ENCODE measurements around the gene THSD8.
"Not testable (repeated sequence)": the region's sequence is repeated elsewhere in the genome, so short reads cannot be mapped to it uniquely, and the experiment has no call there.

Gene THSD8

GRCh38 chr19:12791345-12792050 lies 10.4 kb upstream of the THSD8 start, which contains the start of gene JUNB:
Gene JUNB, plus strand, starts transcription at chr19:12791486. Its CDS starts 286 bp downstream, at chr19:12791772.
- in situ Hi-C loops (cut with MboI; ENCODE audit: low sequenced_read_pairs): no loop called here

GRCh38 chr19:12792051-12792852 lies 9.6 kb upstream of the THSD8 start:
- in situ Hi-C loops (cut with MboI; ENCODE audit: low sequenced_read_pairs): no loop called here

- in situ Hi-C loops (cut with MboI; ENCODE audit: low sequenced_read_pairs): no loop called here
Observed at GRCh38 chr19:12792853-12793289, 9.0 kb upstream of the THSD8 start.

- in situ Hi-C loops (cut with MboI; ENCODE audit: low sequenced_read_pairs): no loop called here
Observed at GRCh38 chr19:12793290-12794195, 8.3 kb upstream of the THSD8 start.

- in situ Hi-C loops (cut with MboI; ENCODE audit: low sequenced_read_pairs): no loop called here
Observed at GRCh38 chr19:12794196-12794941, 7.5 kb upstream of the THSD8 start.

- in situ Hi-C loops (cut with MboI; ENCODE audit: low sequenced_read_pairs): no loop called here
Observed at GRCh38 chr19:12794971-12795381, 6.9 kb upstream of the THSD8 start.

- in situ Hi-C loops (cut with MboI; ENCODE audit: low sequenced_read_pairs): no loop called here
Observed at GRCh38 chr19:12796146-12797071, 5.5 kb upstream of the THSD8 start.

- in situ Hi-C loops (cut with MboI; ENCODE audit: low sequenced_read_pairs): no loop called here
Observed at GRCh38 chr19:12797141-12797587, 4.7 kb upstream of the THSD8 start.

- in situ Hi-C loops (cut with MboI; ENCODE audit: low sequenced_read_pairs): not testable (repeated sequence)
Observed at GRCh38 chr19:12797607-12798006, 4.3 kb upstream of the THSD8 start.

- in situ Hi-C loops (cut with MboI; ENCODE audit: low sequenced_read_pairs): no loop called here
Observed at GRCh38 chr19:12799742-12800465, 2.0 kb upstream of the THSD8 start.

GRCh38 chr19:12800466-12800770 lies 1.5 kb upstream of the THSD8 start:
- in situ Hi-C loops (cut with MboI; ENCODE audit: low sequenced_read_pairs): no loop called here

GRCh38 chr19:12800923-12801465 lies 875 bp upstream of the THSD8 start:
- in situ Hi-C loops (cut with MboI; ENCODE audit: low sequenced_read_pairs): no loop called here

- in situ Hi-C loops (cut with MboI; ENCODE audit: low sequenced_read_pairs): no loop called here
Observed at GRCh38 chr19:12802267-12803106, 618 bp downstream of the THSD8 start.

GRCh38 chr19:12804051-12804450 lies 2.2 kb downstream of the THSD8 start:
- in situ Hi-C loops (cut with MboI; ENCODE audit: low sequenced_read_pairs): no loop called here

- in situ Hi-C loops (cut with MboI; ENCODE audit: low sequenced_read_pairs): loop anchor here (5.0 kb wide), 1 partner anchor 39 kb away; no protein-coding TSS in a partner anchor
Observed at GRCh38 chr19:12806242-12807081, 4.6 kb downstream of the THSD8 start, which contains the start of gene RNASEH2A. Gene RNASEH2A, plus strand, starts transcription at chr19:12806584. Its CDS starts 90 bp downstream, at chr19:12806674.

GRCh38 chr19:12815088-12815487 lies 13.2 kb downstream of the THSD8 start:
- in situ Hi-C loops (cut with MboI; ENCODE audit: low sequenced_read_pairs): no loop called here
